GM12872 (cell line): ENCODE data around the gene FBXO21.
A peak's percentile ranks its signal among the peaks of the same experiment; 100 is the strongest.

ENCODE experiments used
- TF ChIP-seq, protein P1 (sequence below): IDR thresholded peaks from 3 replicates; pipeline ENCODE4 v1.5.1; 2011; ENCODE audit warnings: low read depth, mild to moderate bottlenecking, low read length, moderate library complexity; ENCODE audit not compliant: insufficient read depth

Gene FBXO21

DNA sequence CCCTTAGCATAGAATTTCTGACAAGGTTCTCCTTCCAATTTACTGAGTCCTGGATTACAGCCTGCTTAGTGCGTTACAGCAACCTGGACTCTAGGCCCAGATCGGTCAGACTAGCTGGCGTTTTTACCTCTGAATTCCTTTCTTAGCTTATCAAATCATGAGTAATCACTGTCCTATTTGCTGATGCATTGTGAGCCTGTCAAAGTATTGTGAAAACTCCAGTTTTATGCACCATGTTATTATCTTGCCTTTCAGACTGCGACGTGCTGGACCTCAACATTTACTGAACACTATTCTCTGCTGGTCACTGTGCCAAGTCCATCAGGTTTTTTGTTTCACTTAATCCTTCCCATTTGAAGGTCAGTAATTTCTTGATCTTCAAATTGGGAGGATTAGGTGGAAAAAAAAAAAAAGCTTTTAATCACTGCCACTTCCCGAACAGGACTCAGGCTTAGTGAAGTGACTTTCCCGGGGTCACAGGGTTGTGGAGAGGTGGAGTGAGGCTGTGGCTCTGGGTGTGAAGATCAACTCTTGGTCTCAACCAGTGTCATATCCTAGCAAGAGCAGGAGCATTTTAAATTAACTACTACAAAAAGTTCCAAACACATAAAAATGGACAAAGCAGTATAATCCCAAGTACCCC lies 31.2 kb downstream of the FBXO21 start:
- TF ChIP-seq, protein P1, sequence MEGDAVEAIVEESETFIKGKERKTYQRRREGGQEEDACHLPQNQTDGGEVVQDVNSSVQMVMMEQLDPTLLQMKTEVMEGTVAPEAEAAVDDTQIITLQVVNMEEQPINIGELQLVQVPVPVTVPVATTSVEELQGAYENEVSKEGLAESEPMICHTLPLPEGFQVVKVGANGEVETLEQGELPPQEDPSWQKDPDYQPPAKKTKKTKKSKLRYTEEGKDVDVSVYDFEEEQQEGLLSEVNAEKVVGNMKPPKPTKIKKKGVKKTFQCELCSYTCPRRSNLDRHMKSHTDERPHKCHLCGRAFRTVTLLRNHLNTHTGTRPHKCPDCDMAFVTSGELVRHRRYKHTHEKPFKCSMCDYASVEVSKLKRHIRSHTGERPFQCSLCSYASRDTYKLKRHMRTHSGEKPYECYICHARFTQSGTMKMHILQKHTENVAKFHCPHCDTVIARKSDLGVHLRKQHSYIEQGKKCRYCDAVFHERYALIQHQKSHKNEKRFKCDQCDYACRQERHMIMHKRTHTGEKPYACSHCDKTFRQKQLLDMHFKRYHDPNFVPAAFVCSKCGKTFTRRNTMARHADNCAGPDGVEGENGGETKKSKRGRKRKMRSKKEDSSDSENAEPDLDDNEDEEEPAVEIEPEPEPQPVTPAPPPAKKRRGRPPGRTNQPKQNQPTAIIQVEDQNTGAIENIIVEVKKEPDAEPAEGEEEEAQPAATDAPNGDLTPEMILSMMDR = no peak

DNA sequence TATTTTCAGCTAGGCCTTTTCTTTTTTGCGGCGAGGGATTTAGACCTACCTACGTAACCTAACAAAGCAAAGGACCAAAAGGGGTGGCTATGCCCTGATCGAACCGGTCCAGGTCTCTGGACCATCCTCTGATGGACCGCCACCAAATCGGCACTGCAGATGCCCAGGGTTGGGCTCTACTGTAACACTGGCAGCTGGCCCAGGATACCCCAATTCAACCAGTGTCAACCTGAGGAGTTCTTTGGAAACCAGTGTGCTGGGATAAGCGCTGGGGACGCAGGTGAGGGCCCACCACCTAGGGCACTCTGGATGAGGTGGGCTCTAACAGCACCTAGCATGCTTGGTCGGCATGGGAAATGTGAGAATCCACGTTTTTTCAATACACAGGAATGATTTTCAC lies 32.2 kb downstream of the FBXO21 start:
- TF ChIP-seq, protein P1 = no peak

DNA sequence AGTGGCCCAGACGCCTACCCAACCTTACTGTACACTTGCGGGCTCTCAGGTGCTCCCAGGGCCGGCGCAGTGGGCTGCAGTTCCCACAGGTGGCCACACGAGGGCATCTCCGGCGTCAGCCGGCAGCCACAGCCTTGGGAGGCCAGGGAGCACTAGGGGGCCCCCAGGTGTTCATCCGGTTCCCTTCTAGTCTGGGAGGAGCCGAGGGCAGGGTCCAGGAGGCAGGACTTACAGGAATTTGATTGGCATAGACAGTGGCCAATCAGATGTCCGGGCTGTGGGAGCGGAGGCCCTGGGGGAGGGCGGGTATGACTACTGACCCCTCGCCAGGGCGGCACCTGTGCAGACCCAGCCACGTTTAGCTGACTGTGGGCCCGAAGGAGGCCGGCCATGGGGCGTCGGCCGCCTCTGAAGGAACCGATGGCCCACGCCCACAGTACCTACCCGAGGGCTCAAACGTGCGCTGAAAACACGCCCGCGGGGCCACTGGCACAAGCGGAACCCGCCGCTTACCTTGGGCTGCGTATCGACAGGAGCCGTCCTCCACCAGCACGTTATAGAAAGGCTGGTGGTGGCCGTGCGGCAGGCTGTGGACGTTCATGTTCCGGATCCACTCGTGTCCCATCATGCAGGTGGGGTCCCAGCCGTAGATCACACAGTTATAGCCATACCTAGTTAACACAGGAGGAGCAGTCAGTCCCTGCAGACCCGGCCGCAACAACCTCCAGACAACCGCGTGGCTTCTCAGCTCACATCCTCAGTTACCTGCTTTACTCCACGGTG lies 34.8 kb downstream of the FBXO21 start:
- TF ChIP-seq, protein P1 = peak; percentile 94

DNA sequence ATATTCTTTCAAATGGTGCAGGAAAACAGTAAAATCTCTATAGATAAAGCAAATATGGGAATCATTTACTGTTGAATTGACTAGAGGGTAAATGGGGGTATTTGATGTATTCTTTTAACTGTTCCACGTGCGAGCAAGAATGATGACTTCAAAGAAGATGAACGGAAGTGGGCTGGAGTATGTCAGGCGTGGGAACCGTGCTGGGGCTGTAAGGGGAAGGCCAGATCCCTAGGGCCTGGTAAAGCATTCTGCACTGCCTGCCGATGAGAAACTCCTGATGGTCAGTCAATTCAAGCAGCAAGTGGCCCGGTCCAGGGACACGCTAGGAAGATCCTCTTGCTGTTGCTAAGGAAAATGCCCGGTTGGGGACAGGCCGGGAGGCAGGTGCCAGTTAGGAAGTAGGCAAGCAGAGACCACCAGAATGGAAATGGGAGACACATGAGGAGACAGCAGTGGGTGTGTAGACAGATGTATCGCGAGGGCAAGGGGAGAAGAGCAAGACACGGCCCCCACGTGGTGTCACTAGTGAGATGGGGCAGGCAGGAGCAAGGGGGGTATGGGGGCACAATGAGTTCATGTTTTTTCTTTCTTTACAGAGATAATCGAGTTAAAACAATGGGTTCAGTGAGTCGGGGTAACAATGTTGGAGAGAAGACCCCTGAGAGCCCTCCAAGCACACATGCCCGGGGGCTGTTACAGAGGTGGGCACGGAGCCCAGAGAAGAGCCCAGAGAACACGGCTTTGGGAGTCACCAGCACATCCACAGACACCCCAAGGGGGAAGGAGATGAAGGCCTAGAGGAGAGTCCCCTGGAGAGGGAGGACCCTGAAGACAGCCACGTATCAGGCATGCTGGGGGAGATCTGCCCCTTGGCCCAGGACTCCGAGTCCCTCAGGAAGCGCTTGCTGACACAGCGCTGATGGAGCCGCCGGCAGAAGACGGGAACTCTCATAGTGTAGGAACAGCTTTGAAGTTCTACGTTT lies 37.2 kb downstream of the FBXO21 start:
- TF ChIP-seq, protein P1 = no peak

DNA sequence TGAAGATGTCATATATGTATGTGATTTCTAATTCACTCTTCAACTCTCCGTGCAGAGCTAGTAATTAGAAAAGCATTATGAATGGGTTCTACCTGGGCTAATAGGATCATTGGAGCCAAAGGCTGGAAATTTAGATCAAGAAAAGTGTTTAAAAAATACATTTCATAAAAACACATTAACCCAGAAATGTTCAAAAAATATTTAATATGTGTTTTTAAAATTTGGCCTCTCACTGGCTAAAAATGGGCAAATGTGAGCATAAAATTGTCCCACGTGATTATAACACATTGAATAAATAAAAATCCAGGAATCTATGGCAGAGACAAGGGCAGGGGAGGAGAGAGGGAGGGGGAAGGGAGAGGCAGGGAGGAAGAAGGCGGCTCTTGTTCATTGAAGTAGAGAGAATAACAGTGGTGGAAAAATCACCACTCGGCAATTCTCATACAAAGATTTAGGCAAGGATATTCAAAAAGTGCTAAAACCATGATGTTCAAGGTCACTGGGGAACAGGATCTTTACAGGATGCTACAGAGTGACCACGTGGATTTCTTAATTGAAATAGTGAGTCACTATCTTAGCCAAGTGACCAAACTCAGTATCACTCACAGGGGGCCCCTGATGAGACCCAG lies 38.8 kb downstream of the FBXO21 start:
- TF ChIP-seq, protein P1 = no peak

GRCh38 chr12:117149431-117149830 lies 40.8 kb downstream of the FBXO21 start:
- TF ChIP-seq, protein P1 = no peak
